Measurements from ENCODE around the gene MASP2.
"Not testable (repeated sequence)": the region's sequence is repeated elsewhere in the genome, so short reads cannot be mapped to it uniquely, and the experiment has no call there.

MASP2 gene

GRCh38 chr1:10989920-10990516 lies 57.0 kb downstream of the MASP2 start:
- DNase-seq (ENCODE audit: low read depth): not testable (repeated sequence)

GRCh38 chr1:10989095-10989494 lies 57.9 kb downstream of the MASP2 start:
- DNase-seq (ENCODE audit: low read depth): no peak

- no peak for DNase-seq (ENCODE audit: low read depth)
Observed at GRCh38 chr1:10987840-10988417, 59.1 kb downstream of the MASP2 start.

- no peak for DNase-seq (ENCODE audit: low read depth)
Observed at GRCh38 chr1:10986525-10986890, 60.5 kb downstream of the MASP2 start.

DNA sequence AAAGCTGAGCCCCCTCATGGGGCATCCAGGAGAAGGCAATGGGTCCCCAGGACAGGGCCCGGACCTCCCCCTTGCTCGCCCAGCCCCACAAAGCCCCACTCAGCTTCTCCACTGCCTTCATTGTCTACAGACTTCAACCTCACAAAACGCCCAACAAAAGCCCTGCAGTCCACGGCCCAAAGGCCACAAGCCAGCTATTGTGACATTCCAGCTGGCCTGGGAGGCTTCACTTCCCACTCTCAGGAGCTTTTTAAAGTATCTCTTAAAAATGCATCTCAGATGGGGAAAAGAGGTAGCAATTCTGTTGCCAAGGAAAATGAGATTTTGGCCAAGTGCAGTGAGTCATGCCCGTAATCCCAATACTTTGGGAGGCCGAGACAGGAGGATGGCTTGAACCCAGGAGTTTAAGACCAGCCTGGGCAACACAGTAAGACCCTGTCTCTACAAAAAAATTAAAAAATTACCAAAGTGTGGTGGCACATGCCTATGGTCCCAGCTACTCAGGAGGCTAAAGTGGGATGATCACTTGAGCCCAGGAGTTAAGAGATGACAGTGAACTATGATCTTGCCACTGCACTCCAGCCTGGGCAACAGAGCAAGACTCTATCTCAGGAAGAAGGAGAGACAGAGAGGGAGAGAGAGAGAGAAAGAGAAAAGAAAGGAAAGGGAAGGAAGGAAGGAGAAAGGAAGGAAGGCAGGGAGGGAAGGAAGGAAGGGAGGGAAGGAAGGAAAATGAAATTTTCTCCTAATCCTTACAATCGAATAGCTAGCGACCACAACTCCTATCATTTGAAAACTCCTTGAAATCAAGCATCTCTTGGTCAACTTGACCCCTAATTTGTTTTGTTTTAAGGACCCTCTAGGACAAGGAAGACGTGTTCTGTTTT lies 66.0 kb downstream of the MASP2 start:
- no peak for DNase-seq (ENCODE audit: low read depth)

DNA sequence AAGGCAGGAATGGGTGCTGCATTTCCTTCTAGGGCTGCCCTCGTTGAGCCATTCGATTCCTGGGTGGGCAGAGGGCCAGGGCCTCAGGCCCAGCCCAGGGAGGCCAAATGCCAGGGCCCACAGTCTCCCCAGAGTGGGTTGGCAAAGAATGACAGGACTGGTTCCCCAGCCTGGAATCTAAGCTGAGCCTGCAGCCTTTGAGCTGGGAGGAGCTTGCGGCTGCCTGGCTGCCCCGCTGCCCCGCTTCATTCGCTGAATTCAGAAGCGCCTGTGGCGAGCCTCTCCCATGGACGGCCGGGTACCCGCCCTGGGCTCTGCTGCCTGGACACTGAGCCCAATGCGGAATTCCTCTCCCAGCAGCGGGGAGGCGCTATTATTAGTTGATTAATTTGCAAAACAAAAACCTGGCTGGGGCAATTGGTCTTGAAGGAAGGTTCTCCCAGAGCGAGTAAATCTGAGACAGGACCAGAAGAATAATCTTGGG lies 66.9 kb downstream of the MASP2 start:
- no peak for DNase-seq (ENCODE audit: low read depth)

GRCh38 chr1:10979483-10979920 lies 67.5 kb downstream of the MASP2 start:
- DNase-seq (ENCODE audit: low read depth): no peak

DNA sequence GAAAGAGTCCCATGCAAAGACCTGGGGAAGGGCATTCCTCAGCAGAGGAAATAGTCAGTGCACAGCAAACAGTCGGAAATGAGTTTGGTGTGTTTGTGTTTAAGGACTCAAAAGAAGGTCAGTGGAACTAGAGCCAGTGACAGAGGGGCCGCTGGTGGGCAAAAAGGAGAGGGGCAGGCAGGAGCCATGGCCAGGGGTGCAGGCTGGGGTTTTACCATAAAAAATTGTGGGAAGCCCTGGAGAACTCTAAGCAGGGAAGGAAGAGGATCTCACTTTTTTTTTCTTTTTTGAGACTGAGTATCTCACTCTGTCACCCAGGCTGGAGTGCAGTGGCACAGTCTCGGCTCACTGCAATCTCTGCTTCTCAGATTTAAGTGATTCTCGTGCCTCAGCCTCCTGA lies 68.3 kb downstream of the MASP2 start:
- DNase-seq (ENCODE audit: low read depth): no peak

Data from stimulated activated CD4-positive, alpha-beta T cell treated with anti-CD3 and anti-CD28 coated beads, Interleukin-2, amount 100 ng/mL, for 4 hours (primary cell).